Activated CD4-positive, alpha-beta memory T cell treated with anti-CD3 and anti-CD28 coated beads for 36 hours (primary cell): ENCODE measurements around the gene SAP130. TPM values are rescaled to one million over a fixed set of nuclear protein-coding genes. Genes with fewer than 3 reads are reported as not detected.
A peak's percentile ranks its signal among the peaks of the same experiment; 100 is the strongest.

Source experiments
- CTCF ChIA-PET: fragments of 350-600 bp; sonication (Branson Sonifier 250); formaldehyde crosslinking; loops from one replicate; lab custom pipeline; 2021; ENCODE audit warnings: antibody characterized with exemption, inconsistent platforms; lab: Charles Lee
- POLR2A ChIA-PET: fragments of 350-600 bp; sonication (Branson Sonifier 250); formaldehyde crosslinking; loops from one replicate; lab custom pipeline; 2021; ENCODE audit warnings: antibody characterized with exemption; lab: Charles Lee
- DNase-seq: peaks from one replicate; pipeline ENCODE4 v3.0.0-alpha.2; 2020
- H3K27ac Mint-ChIP-seq: one replicate; pipeline ENCODE4 v1.8.0; 2021; ENCODE audit warnings: mixed read lengths
- H3K27me3 Mint-ChIP-seq: one replicate; pipeline ENCODE4 v1.8.0; 2021; ENCODE audit warnings: mixed read lengths
- H3K36me3 Mint-ChIP-seq: one replicate; pipeline ENCODE4 v1.8.0; 2021; ENCODE audit warnings: mixed read lengths
- H3K4me1 Mint-ChIP-seq: one replicate; pipeline ENCODE4 v1.8.0; 2021; ENCODE audit warnings: low read depth, mixed read lengths
- H3K4me3 Mint-ChIP-seq: one replicate; pipeline ENCODE4 v1.8.0; 2021; ENCODE audit warnings: mild to moderate bottlenecking, mixed read lengths
- H3K9me3 Mint-ChIP-seq: one replicate; pipeline ENCODE4 v1.8.0; 2021; ENCODE audit warnings: mixed read lengths
- intact Hi-C: fragments of 100-400 bp; cut with micrococcal nuclease; formaldehyde crosslinking; loops from one replicate; pipeline ENCODE4 v1.15.1; 2023
- total RNA-seq, 2 experiments: library from RNA; stranded (reverse); gene quantifications; one replicate each; pipeline ENCODE4 v1.2.3, GENCODE V29; 2021

The SAP130 gene
- total RNA-seq, 2 experiments from 2014 or later, result 21.8 to 25.7 TPM

DNA sequence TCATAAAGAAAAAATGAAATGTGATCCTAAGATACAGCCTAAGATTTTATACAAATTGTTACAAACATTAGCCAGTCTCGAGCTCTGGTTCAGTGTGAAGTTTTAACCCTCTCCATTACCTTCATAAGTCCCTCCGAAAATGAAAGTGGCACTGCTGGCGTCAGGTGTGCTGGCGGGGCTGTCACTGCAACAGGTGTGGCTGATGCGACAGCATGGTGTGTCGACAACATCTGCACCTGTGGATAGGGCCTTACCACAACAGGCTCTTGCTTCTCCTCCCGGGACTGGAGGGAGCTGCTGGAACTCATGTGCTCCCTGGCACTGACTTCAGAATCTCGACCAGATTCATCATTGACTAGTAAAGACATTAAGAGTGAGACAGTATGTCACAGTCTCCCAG is 10.3 kb downstream of the SAP130 start:
- H3K27me3 Mint-ChIP-seq, result no peaks in the 10 kb centered on the region
- no peaks in the 10 kb centered on the region for H3K4me1 Mint-ChIP-seq
- H3K9me3 Mint-ChIP-seq, result no peaks in the 10 kb centered on the region
- no peak overlapping the region for H3K4me3 Mint-ChIP-seq
- intact Hi-C loops, result no loop called here
- DNase-seq, result no peak
- CTCF ChIA-PET, result no interaction called here
- H3K27ac Mint-ChIP-seq, result no peak overlapping the region
- peaks cover 37% of the 10 kb centered on the region for H3K36me3 Mint-ChIP-seq
- POLR2A ChIA-PET, result no interaction called here

DNA sequence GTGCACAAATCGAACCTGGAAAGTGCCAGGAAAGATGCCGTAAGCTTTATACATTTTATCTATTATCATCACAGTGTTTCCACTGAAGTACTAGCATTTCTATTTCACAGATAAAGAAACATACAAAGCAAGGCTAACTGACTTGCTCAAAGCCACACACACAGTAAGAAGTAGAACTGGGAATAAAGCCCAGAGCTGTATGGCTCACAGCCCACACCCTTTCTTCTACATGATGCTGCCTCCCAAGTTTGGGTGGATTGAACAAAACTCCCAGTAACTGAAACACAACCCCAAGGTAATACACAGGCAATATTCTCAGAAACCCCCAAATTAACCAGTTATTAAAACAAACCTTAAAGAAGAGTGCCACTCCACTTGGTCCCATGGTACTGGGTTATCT is 11.2 kb downstream of the SAP130 start:
- no peaks in the 10 kb centered on the region for H3K27me3 Mint-ChIP-seq
- ChIA-PET CTCF (no interaction called here), POLR2A (no interaction called here)
- DNase-seq, result no peak
- H3K36me3 Mint-ChIP-seq, result peaks cover 37% of the 10 kb centered on the region
- no peak overlapping the region for H3K27ac Mint-ChIP-seq
- no peaks in the 10 kb centered on the region for H3K4me1 Mint-ChIP-seq
- H3K9me3 Mint-ChIP-seq, result no peaks in the 10 kb centered on the region
- H3K4me3 Mint-ChIP-seq, result no peak overlapping the region
- intact Hi-C loops, result no loop called here

- Mint-ChIP-seq H3K9me3 (no peaks in the 10 kb centered on the region), H3K36me3 (peaks cover 65% of the 10 kb centered on the region), H3K27me3 (no peaks in the 10 kb centered on the region), H3K27ac (no peak overlapping the region), H3K4me1 (no peaks in the 10 kb centered on the region), H3K4me3 (no peak overlapping the region)
- no peak for DNase-seq
- POLR2A ChIA-PET, result no interaction called here
- intact Hi-C loops, result no loop called here
- CTCF ChIA-PET, result no interaction called here
These were observed 15.2 kb downstream of the SAP130 start for GRCh38 chr2:128012698-128013097.

- Mint-ChIP-seq H3K9me3 (no peaks in the 10 kb centered on the region), H3K4me3 (no peak overlapping the region), H3K27me3 (no peaks in the 10 kb centered on the region), H3K4me1 (peaks cover 5% of the 10 kb centered on the region), H3K36me3 (peaks cover 50% of the 10 kb centered on the region), H3K27ac (no peak overlapping the region)
- ChIA-PET POLR2A (no interaction called here), CTCF (no interaction called here)
- DNase-seq, result no peak
- intact Hi-C loops, result no loop called here
These were observed 19.7 kb downstream of the SAP130 start for GRCh38 chr2:128008074-128008672.

DNA sequence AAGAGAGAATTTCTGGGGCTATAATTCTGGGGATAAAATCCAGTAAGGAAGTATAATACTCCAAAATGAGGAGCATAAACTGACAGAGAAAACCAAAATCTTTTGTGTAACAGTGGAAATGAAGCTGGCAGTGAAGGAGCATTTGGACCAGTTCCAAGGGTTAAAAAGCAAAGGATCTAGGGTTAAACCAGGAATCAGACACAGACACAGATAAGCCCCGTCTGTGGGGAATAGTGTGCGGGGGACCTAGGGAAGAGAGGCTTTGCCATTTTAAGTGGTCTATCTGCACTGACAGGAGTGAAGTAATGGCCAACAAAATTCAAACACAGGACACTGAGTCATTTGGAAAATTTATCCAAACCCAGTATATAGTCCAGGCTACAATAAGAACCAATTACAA is 23.4 kb downstream of the SAP130 start:
- CTCF ChIA-PET, result no interaction called here
- POLR2A ChIA-PET, result no interaction called here
- Mint-ChIP-seq H3K4me1 (peaks cover 5% of the 10 kb centered on the region), H3K27ac (no peak overlapping the region), H3K4me3 (no peak overlapping the region), H3K9me3 (no peaks in the 10 kb centered on the region), H3K36me3 (peaks cover 43% of the 10 kb centered on the region), H3K27me3 (no peaks in the 10 kb centered on the region)
- DNase-seq, result no peak
- intact Hi-C loops, result no loop called here

GRCh38 chr2:128003463-128003862 is 24.4 kb downstream of the SAP130 start:
- peaks cover 5% of the 10 kb centered on the region for H3K4me1 Mint-ChIP-seq
- H3K36me3 Mint-ChIP-seq, result peaks cover 40% of the 10 kb centered on the region
- intact Hi-C loops, result no loop called here
- CTCF ChIA-PET, result no interaction called here
- no peaks in the 10 kb centered on the region for H3K9me3 Mint-ChIP-seq
- no peak overlapping the region for H3K27ac Mint-ChIP-seq
- H3K27me3 Mint-ChIP-seq, result no peaks in the 10 kb centered on the region
- no peak overlapping the region for H3K4me3 Mint-ChIP-seq
- peak; percentile 22 for DNase-seq
- POLR2A ChIA-PET, result interaction anchor here (0.6 kb wide), 1 partner anchor 120 kb away, joined by 3 read pairs; no protein-coding TSS in a partner anchor

DNA sequence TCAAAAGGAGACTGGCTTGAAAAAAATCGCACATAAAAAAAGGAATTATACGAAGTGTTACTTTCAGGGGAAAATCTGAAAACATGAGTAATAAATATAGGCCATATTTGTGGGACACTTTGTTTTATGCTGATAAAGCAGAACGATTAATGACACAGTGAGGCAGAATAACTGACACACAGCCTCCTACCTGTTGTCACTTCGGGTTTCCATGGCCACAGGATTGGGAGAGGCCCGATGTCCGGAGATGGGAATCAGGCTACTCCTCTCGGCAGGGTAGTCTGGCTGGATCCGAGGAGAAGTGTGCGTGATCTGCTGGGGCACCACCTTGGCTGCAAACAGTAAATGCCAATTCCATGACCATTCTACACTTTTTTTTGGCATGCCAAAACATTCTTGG is 31.7 kb downstream of the SAP130 start:
- no peak for DNase-seq
- Mint-ChIP-seq H3K27ac (no peak overlapping the region), H3K27me3 (no peaks in the 10 kb centered on the region), H3K36me3 (peaks cover 34% of the 10 kb centered on the region), H3K9me3 (no peaks in the 10 kb centered on the region), H3K4me1 (no peaks in the 10 kb centered on the region), H3K4me3 (no peak overlapping the region)
- ChIA-PET POLR2A (no interaction called here), CTCF (no interaction called here)
- intact Hi-C loops, result no loop called here

DNA sequence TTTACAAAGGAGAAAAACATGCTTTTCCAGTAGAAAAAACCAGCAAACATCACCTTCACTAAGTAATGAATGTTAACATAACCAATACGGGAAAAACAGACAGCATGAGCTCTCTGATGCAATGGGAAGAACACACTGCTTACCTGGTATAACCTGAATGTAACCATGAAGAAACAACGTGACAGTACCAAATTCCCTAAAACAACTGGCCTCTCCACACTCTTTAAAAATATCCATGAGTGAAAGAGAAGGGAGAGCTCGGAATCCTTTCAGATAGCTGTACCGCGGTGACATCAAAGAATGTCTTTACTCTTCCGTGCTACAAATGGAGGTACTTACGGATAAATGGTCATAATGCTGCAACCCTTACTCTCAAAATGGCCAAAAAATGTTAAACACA is 32.1 kb downstream of the SAP130 start:
- Mint-ChIP-seq H3K27ac (no peak overlapping the region), H3K27me3 (no peaks in the 10 kb centered on the region), H3K9me3 (no peaks in the 10 kb centered on the region), H3K4me3 (no peak overlapping the region), H3K4me1 (no peaks in the 10 kb centered on the region), H3K36me3 (peaks cover 34% of the 10 kb centered on the region)
- ChIA-PET POLR2A (no interaction called here), CTCF (no interaction called here)
- no peak for DNase-seq
- intact Hi-C loops, result no loop called here

- intact Hi-C loops, result no loop called here
- CTCF ChIA-PET, result no interaction called here
- POLR2A ChIA-PET, result no interaction called here
- H3K4me1 Mint-ChIP-seq, result no peaks in the 10 kb centered on the region
- H3K27me3 Mint-ChIP-seq, result no peaks in the 10 kb centered on the region
- no peak overlapping the region for H3K27ac Mint-ChIP-seq
- peaks cover 28% of the 10 kb centered on the region for H3K36me3 Mint-ChIP-seq
- no peak for DNase-seq
- no peak overlapping the region for H3K4me3 Mint-ChIP-seq
- H3K9me3 Mint-ChIP-seq, result no peaks in the 10 kb centered on the region
These were observed 34.2 kb downstream of the SAP130 start for GRCh38 chr2:127993659-127994058.

- Mint-ChIP-seq H3K9me3 (no peaks in the 10 kb centered on the region), H3K36me3 (peaks cover 23% of the 10 kb centered on the region), H3K27me3 (no peaks in the 10 kb centered on the region), H3K4me1 (no peaks in the 10 kb centered on the region), H3K27ac (no peak overlapping the region), H3K4me3 (no peak overlapping the region)
- intact Hi-C loops, result no loop called here
- POLR2A ChIA-PET, result no interaction called here
- DNase-seq, result no peak
- CTCF ChIA-PET, result no interaction called here
These were observed 36.1 kb downstream of the SAP130 start for GRCh38 chr2:127991742-127992141.

DNA sequence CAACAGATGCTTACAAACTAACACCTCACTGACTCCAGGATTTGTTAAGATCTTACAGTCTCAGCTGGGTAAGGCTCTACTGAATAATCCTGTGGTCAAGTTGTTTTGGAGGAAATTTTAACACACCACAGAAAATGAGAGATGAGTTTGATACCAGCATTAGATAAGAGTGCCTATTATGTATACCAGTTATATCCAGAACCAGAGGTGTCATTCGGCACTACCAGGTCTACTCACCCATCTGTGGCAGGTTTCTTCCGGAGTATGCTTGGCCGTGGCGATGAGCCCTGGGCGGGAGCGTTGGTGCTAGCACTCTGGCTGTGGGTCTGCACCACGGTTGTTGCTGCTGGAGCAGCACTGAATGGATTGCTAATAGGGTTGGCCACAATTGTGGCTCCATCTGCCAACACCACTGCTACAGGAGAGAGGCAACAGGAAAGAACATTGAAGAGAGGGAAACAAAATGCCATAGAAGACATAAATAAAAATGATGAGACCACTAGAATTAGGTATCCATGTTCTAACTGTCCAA is 41.2 kb downstream of the SAP130 start:
- ChIA-PET CTCF (no interaction called here), POLR2A (no interaction called here)
- no peak overlapping the region for H3K4me3 Mint-ChIP-seq
- no peak overlapping the region for H3K27ac Mint-ChIP-seq
- no peaks in the 10 kb centered on the region for H3K9me3 Mint-ChIP-seq
- H3K36me3 Mint-ChIP-seq, result peaks cover 43% of the 10 kb centered on the region
- intact Hi-C loops, result no loop called here
- DNase-seq, result no peak
- no peaks in the 10 kb centered on the region for H3K27me3 Mint-ChIP-seq
- peaks cover 8% of the 10 kb centered on the region for H3K4me1 Mint-ChIP-seq

DNA sequence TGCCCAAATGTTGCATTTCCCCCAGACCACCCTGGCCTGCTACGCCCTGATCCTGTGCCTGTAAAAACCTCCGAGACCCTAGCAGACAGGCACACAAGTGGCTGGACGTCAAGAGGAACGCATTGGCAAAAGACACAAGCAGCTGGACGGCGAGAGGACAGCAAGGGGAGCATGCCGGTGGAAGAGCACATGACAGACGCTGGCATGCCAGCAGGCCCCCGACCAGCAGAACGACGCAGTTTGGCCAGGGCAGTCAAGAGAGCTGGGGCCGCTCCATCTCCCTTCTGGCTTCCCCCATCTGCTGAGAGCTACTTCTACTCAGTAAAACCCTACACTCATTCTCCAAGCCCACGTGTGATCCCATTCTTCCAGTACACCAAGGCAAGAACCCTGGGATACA is 42.1 kb downstream of the SAP130 start:
- CTCF ChIA-PET, result no interaction called here
- Mint-ChIP-seq H3K36me3 (peaks cover 43% of the 10 kb centered on the region), H3K27ac (no peak overlapping the region), H3K9me3 (no peaks in the 10 kb centered on the region), H3K4me3 (no peak overlapping the region), H3K4me1 (peaks cover 8% of the 10 kb centered on the region), H3K27me3 (no peaks in the 10 kb centered on the region)
- no peak for DNase-seq
- intact Hi-C loops, result no loop called here
- POLR2A ChIA-PET, result interaction anchor here (0.6 kb wide), 1 partner anchor 12 kb away, joined by 3 read pairs; no protein-coding TSS in a partner anchor

GRCh38 chr2:127985026-127985734 is 42.7 kb downstream of the SAP130 start:
- Mint-ChIP-seq H3K27me3 (no peaks in the 10 kb centered on the region), H3K9me3 (no peaks in the 10 kb centered on the region), H3K27ac (peak overlapping the region; percentile 39), H3K4me1 (peaks cover 8% of the 10 kb centered on the region), H3K4me3 (no peak overlapping the region), H3K36me3 (peaks cover 45% of the 10 kb centered on the region)
- intact Hi-C loops, result no loop called here
- ChIA-PET POLR2A (no interaction called here), CTCF (no interaction called here)
- DNase-seq, result peak; percentile 22
